Urinary bladder (tissue), 4 donors: Measurements from ENCODE around the gene SPATA24. TPM values are rescaled to one million over a fixed set of nuclear protein-coding genes. Genes with fewer than 3 reads are reported as not detected.
"Not testable (repeated sequence)": the region's sequence is repeated elsewhere in the genome, so short reads cannot be mapped to it uniquely, and the experiment has no call there.

Experiments
- DNase-seq: peaks from one replicate; pipeline ENCODE4 v3.0.0-alpha.2; 2015; ENCODE audit errors: extremely low spot score
- H3K27ac ChIP-seq: one replicate; pipeline ENCODE4 v1.5.1; 2013; ENCODE audit warnings: low read depth, mild to moderate bottlenecking, moderate library complexity
- H3K36me3 ChIP-seq: one replicate; pipeline ENCODE4 v1.6.1; 2013; ENCODE audit warnings: mild to moderate bottlenecking, moderate library complexity; ENCODE audit not compliant: insufficient read depth
- H3K4me1 ChIP-seq: one replicate; pipeline ENCODE4 v1.6.1; 2013; ENCODE audit warnings: mild to moderate bottlenecking, moderate library complexity; ENCODE audit not compliant: insufficient read depth
- H3K4me3 ChIP-seq: one replicate; pipeline ENCODE4 v1.5.1; 2013; ENCODE audit warnings: low read depth, low read length
- WGBS: extraction: QIAGEN DNeasy Blood & Tissue Kit; methylation state at CpG from one replicate; pipeline ENCODE4 v1.1.7; 2013; 5-methylcytosine and 5-hydroxymethylcytosine counted together
- polyA plus RNA-seq: library from polyadenylated mRNA; stranded (reverse); fragments of 200-250 nt; gene quantifications from one replicate; pipeline ENCODE4 v1.2.3, GENCODE V29; 2013
- total RNA-seq: library from RNA; depleted of rRNA; stranded (reverse); fragments of >200 nt; gene quantifications from one replicate; pipeline ENCODE4 v1.2.3, GENCODE V29; 2014
- donor health status: healthy with polysubstance abuse.
- donor health status: healthy.

SPATA24 gene, protein sequence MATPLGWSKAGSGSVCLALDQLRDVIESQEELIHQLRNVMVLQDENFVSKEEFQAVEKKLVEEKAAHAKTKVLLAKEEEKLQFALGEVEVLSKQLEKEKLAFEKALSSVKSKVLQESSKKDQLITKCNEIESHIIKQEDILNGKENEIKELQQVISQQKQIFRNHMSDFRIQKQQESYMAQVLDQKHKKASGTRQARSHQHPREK
- 3.0 TPM for total RNA-seq
- polyA plus RNA-seq: 5.4 TPM

GRCh38 chr5:139403787-139404483 is at the start of gene SPATA24:
Gene SPATA24, minus strand, starts transcription at chr5:139404089. Its CDS starts 29 bp downstream, at chr5:139404060.
- peak within 1 kb of the TSS; percentile 32 for H3K4me3 ChIP-seq
- WGBS: under 1% methylated on average over 41 of the region's 41 CpGs
- peak within 1 kb of the TSS; percentile 84 for H3K27ac ChIP-seq
- peak; percentile 96 for DNase-seq
- no peaks in the 10 kb centered on the region for H3K4me1 ChIP-seq
- no peaks in the 10 kb centered on the region for H3K36me3 ChIP-seq

- no peaks in the 10 kb centered on the region for H3K4me1 ChIP-seq
- H3K4me3 ChIP-seq: no peak overlapping the region
- H3K27ac ChIP-seq: no peak overlapping the region
- H3K36me3 ChIP-seq: no peaks in the 10 kb centered on the region
- WGBS: 80% methylated on average over 3 of the region's 3 CpGs
- no peak for DNase-seq
Measured at GRCh38 chr5:139451878-139452660, 48.2 kb upstream of the SPATA24 start.

DNA sequence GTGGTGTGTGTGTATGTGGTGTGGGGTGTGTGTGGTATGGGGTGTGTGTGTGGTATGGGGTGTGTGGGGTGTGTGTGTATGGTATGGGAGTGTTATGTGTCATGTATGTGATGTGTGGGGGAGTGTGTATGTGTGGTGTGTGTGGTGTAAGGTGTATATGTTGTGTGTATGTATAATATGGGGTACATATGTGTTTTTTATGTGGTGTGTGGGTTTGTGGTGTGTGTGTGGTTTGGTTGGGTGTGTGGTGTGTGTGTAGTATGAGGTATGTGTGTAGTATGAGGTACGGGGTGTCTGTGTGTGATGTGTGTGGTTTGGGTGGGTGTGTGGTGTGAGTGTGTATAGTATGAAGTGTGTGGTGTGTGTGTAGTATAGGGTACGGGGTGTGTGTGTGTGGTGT is 47.3 kb upstream of the SPATA24 start:
- WGBS: 89% methylated on average over 2 of the region's 2 CpGs
- no peaks in the 10 kb centered on the region for H3K36me3 ChIP-seq
- no peaks in the 10 kb centered on the region for H3K4me1 ChIP-seq
- H3K27ac ChIP-seq: no peak overlapping the region
- no peak overlapping the region for H3K4me3 ChIP-seq
- no peak for DNase-seq

GRCh38 chr5:139446956-139447779 is 43.3 kb upstream of the SPATA24 start:
- no peak for DNase-seq
- H3K36me3 ChIP-seq: no peaks in the 10 kb centered on the region
- H3K4me1 ChIP-seq: peaks cover 1% of the 10 kb centered on the region
- WGBS: 84% methylated on average over 5 of the region's 5 CpGs
- H3K27ac ChIP-seq: no peak overlapping the region
- no peak overlapping the region for H3K4me3 ChIP-seq

DNA sequence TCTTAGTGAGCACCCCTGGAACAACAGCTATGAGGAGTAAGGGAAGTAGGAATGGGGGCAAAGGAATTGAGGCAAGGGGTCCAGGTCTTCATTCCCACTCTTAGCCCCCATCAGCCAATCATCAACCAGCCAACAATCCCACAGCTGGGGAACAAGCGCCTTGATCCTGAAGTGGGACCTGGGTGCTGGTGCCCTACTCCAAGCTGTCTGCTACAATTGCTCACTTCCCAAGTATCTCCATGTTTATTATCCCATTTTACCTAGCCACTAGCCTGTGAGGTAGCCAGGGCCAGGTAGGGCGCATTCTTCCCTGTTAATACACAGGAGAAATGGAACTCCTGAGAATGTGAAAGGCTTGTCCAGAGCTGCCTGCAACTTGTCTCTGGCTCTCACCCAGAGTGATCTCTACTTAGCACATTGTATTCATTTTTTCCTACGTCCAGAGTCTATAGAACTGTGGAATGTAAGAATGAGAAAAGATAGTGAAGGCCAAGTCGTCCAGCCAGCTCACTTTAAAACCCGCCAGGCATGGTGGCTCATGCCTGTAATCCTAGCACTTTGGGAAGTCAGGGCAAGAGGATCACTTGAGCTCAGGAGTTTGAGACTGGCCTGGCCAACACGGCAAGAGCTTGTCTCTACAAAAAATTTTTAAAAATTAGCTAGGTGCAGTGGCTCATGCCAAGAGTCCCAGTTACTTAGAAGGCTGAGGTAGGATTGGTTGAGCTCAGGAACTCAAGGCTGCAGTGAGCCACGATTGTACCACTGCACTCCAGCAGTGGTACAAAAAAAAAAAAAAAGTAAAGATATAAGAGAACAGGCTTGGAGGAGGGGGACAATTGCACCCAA is 41.7 kb upstream of the SPATA24 start:
- DNase-seq: no peak
- no peaks in the 10 kb centered on the region for H3K36me3 ChIP-seq
- WGBS: 43% methylated on average over 7 of the region's 7 CpGs
- peaks cover 1% of the 10 kb centered on the region for H3K4me1 ChIP-seq
- H3K27ac ChIP-seq: no peak overlapping the region
- H3K4me3 ChIP-seq: no peak overlapping the region

- 56% methylated on average over 4 of the region's 4 CpGs for WGBS
Measured at GRCh38 chr5:139443831-139444453, 40.1 kb upstream of the SPATA24 start.

DNA sequence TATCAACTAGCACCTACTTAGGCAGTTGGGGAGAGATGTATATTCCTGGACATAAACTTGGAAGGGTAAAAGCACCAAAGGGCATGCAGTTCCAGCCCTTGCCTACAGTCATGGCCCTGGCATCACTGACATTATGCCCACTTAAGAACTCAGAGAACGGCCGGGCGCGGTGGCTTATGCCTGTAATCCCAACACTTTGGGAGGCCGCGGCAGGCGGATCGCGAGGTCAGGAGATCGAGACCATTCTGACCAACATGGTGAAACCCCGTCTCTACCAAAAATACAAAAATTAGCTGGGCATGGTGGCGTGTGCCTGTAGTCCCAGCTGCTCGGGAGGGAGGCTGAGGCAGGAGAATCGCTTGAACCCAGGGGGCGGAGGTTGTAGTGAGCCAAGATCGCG is 36.5 kb upstream of the SPATA24 start:
- 98% methylated on average over 17 of the region's 17 CpGs for WGBS

More at GRCh38 chr5:139443831-139444453, 40.1 kb upstream of the SPATA24 start:
- Histone ChIP-seq H3K27ac (no peak overlapping the region), H3K4me3 (no peak overlapping the region), H3K4me1 (peaks cover 1% of the 10 kb centered on the region), H3K36me3 (no peaks in the 10 kb centered on the region)
- DNase-seq: no peak

DNA sequence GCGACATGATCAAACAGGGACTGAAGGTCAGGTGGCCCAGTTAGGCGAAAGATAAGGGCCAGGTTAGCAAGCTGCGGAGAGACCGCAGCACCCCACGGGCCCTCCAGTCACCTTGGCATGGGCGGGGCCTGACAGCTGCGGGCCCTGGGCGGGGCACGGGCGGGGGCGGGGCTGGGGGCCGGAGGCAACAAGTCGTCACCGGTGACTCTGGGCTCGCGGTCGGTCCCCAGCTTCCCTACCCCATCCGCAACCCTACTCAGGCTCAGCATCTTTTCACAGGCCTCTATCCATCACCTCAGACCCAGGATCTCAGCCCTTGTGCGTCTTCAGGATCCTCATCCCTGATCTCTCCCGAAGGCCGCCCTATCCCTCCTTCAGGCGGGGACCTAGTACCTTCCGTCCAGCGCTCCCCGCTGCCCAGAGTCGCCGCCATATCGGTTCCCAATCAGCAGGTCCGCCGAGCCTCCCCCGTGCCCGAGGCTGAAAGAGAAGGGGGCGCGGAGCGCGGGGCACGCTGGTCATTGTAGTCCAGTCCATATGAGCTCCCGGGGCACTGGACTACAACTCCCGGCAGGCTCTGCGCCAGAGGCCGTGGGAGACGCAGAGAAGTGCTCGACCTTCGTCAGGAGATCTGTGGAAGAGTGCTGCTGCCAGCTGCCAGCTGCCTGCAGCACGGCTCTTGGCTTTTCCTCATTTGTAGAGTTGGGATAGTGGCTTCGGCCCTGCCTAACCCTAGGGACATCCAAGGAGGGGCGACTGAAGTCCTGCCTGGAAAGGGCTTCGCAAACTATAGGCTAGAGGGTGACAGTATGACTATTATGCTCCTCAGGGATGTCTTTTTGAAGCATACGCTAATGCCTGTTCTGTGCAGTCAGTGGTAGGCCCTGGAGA is 35.4 kb upstream of the SPATA24 start, which contains the start of gene DNAJC18:
Gene DNAJC18 (minus strand): TSS at position 513 of the 891 bp plus-strand sequence. CDS start 80 bp downstream, at position 433.
- 3% methylated on average over 49 of the region's 49 CpGs for WGBS
- peak within 1 kb of the TSS; percentile 91 for H3K27ac ChIP-seq
- H3K4me3 ChIP-seq: peak within 1 kb of the TSS; percentile 74
- peak; percentile 76 for DNase-seq
- no peaks in the 10 kb centered on the region for H3K36me3 ChIP-seq
- H3K4me1 ChIP-seq: peaks cover under 1% of the 10 kb centered on the region

More for the DNA sequence above, 36.5 kb upstream of the SPATA24 start:
- not testable (repeated sequence) for H3K36me3 ChIP-seq, H3K4me1 ChIP-seq, H3K4me3 ChIP-seq, DNase-seq, H3K27ac ChIP-seq

GRCh38 chr5:139438707-139439012 is 34.8 kb upstream of the SPATA24 start:
- Histone ChIP-seq H3K36me3 (no peaks in the 10 kb centered on the region), H3K4me1 (no peaks in the 10 kb centered on the region), H3K27ac (no peak overlapping the region), H3K4me3 (peak overlapping the region; percentile 74)
- 26% methylated on average over 8 of the region's 8 CpGs for WGBS
- DNase-seq: no peak

GRCh38 chr5:139435676-139436075 is 31.8 kb upstream of the SPATA24 start:
- Histone ChIP-seq H3K27ac (no peak overlapping the region), H3K4me1 (no peaks in the 10 kb centered on the region), H3K36me3 (no peaks in the 10 kb centered on the region), H3K4me3 (no peak overlapping the region)
- DNase-seq: no peak
- WGBS: 97% methylated on average over 3 of the region's 3 CpGs

- Histone ChIP-seq H3K27ac (no peak overlapping the region), H3K4me3 (no peak overlapping the region), H3K4me1 (no peaks in the 10 kb centered on the region), H3K36me3 (no peaks in the 10 kb centered on the region)
- 76% methylated on average over 1 of the region's 1 CpG for WGBS
- DNase-seq: no peak
Measured at GRCh38 chr5:139431706-139432105, 27.8 kb upstream of the SPATA24 start.
